H9 (cell line): Measurements from ENCODE around the gene APOM. TPM values are rescaled to one million over a fixed set of nuclear protein-coding genes. Genes with fewer than 3 reads are reported as not detected.
A peak's percentile ranks its signal among the peaks of the same experiment; 100 is the strongest.

Source experiments
- DNase-seq: peaks from one replicate; pipeline ENCODE4 v3.0.0-alpha.2; 2017
- H2AFZ ChIP-seq: one replicate; pipeline ENCODE4 v1.6.1; 2013; ENCODE audit warnings: mild to moderate bottlenecking, low read length, control low read depth, moderate library complexity
- H2AK5ac ChIP-seq: 2 replicates; pipeline ENCODE4 v1.6.1; 2013; ENCODE audit warnings: low read length, control low read depth, mixed read lengths; ENCODE audit not compliant: insufficient read length
- H2BK120ac ChIP-seq: one replicate; pipeline ENCODE4 v1.6.1; 2013; ENCODE audit warnings: low read depth, mild to moderate bottlenecking, low read length, control low read depth, inconsistent platforms; ENCODE audit not compliant: poor library complexity, severe bottlenecking
- H2BK12ac ChIP-seq: 2 replicates; pipeline ENCODE4 v1.6.1; 2013; ENCODE audit warnings: low read length, control low read depth, mixed read lengths, low read depth; ENCODE audit not compliant: insufficient read length
- H2BK15ac ChIP-seq: 2 replicates; pipeline ENCODE4 v1.6.1; 2013; ENCODE audit warnings: low read depth, low read length, control low read depth
- H2BK20ac ChIP-seq: one replicate; pipeline ENCODE4 v1.6.1; 2013; ENCODE audit warnings: low read depth, mild to moderate bottlenecking, low read length, control low read depth, inconsistent platforms; ENCODE audit not compliant: poor library complexity, severe bottlenecking
- H2BK5ac ChIP-seq: 2 replicates; pipeline ENCODE4 v1.6.1; 2013; ENCODE audit warnings: low read length, control low read depth, mixed read lengths; ENCODE audit not compliant: insufficient read length
- H3K14ac ChIP-seq: 2 replicates; pipeline ENCODE4 v1.6.1; 2013; ENCODE audit warnings: low read length, control low read depth; ENCODE audit not compliant: insufficient read depth
- H3K18ac ChIP-seq: 2 replicates; pipeline ENCODE4 v1.6.1; 2013; ENCODE audit warnings: low read depth, mild to moderate bottlenecking, mixed read lengths, low read length, control low read depth; ENCODE audit not compliant: insufficient read length
- H3K23ac ChIP-seq: 2 replicates; pipeline ENCODE4 v1.6.1; 2013; ENCODE audit warnings: low read length, control low read depth, mixed read lengths, low read depth; ENCODE audit not compliant: insufficient read length
- H3K23me2 ChIP-seq: 2 replicates; pipeline ENCODE4 v1.6.1; 2013; ENCODE audit warnings: low read depth, mild to moderate bottlenecking, mixed read lengths, low read length, control low read depth; ENCODE audit not compliant: insufficient read length, poor library complexity, severe bottlenecking
- H3K27ac ChIP-seq: 2 replicates; pipeline ENCODE4 v1.5.1; 2013; ENCODE audit warnings: low read length, control low read depth, mixed read lengths, low read depth; ENCODE audit not compliant: insufficient read length
- H3K27me3 ChIP-seq: 2 replicates; pipeline ENCODE4 v1.6.1; 2013; ENCODE audit warnings: low read length, control low read depth, inconsistent platforms; ENCODE audit not compliant: insufficient read depth
- H3K4ac ChIP-seq: 2 replicates; pipeline ENCODE4 v1.6.1; 2013; ENCODE audit warnings: low read depth, mild to moderate bottlenecking, control low read depth, inconsistent platforms, low read length, moderate library complexity
- H3K4me1 ChIP-seq: 2 replicates; pipeline ENCODE4 v1.6.1; 2013; ENCODE audit warnings: low read length, control low read depth, inconsistent platforms; ENCODE audit not compliant: insufficient read depth
- H3K4me2 ChIP-seq: 2 replicates; pipeline ENCODE4 v1.6.1; 2013; ENCODE audit warnings: low read length, control low read depth, mixed read lengths; ENCODE audit not compliant: insufficient read length, insufficient read depth
- H3K56ac ChIP-seq: 2 replicates; pipeline ENCODE4 v1.6.1; 2013; ENCODE audit warnings: low read depth, mild to moderate bottlenecking, mixed read lengths, low read length, control low read depth; ENCODE audit not compliant: insufficient read length
- H3K79me1 ChIP-seq: 2 replicates; pipeline ENCODE4 v1.6.1; 2013; ENCODE audit warnings: low read depth, mild to moderate bottlenecking, moderate library complexity, low read length, control low read depth, inconsistent platforms; ENCODE audit not compliant: insufficient read depth, poor library complexity, severe bottlenecking
- H3K79me2 ChIP-seq: 2 replicates; pipeline ENCODE4 v1.6.1; 2013; ENCODE audit warnings: low read length, control low read depth, inconsistent platforms; ENCODE audit not compliant: insufficient read depth
- H3K9ac ChIP-seq: 2 replicates; pipeline ENCODE4 v1.6.1; 2013; ENCODE audit warnings: low read length, control low read depth, mixed read lengths; ENCODE audit not compliant: insufficient read length; ENCODE audit errors: extremely low read depth
- H3K9me3 ChIP-seq: one replicate; pipeline ENCODE4 v1.6.1; 2013; ENCODE audit warnings: low read depth, low read length, inconsistent platforms; ENCODE audit not compliant: control insufficient read depth
- H3T11ph ChIP-seq: one replicate; pipeline ENCODE4 v1.6.1; 2013; ENCODE audit warnings: mild to moderate bottlenecking, low read length, control low read depth, inconsistent platforms
- H4K20me1 ChIP-seq: one replicate; pipeline ENCODE4 v1.6.1; 2013; ENCODE audit not compliant: control insufficient read depth, insufficient read length, insufficient read depth
- H4K5ac ChIP-seq: 2 replicates; pipeline ENCODE4 v1.6.1; 2013; ENCODE audit warnings: low read depth, mild to moderate bottlenecking, mixed read lengths, low read length, control low read depth; ENCODE audit not compliant: insufficient read length
- H4K8ac ChIP-seq: replicated peaks from 2 replicates; pipeline ENCODE4 v1.6.1; 2013; ENCODE audit warnings: low read length, control low read depth, mixed read lengths, low read depth; ENCODE audit not compliant: insufficient read length
- H4K91ac ChIP-seq: 2 replicates; pipeline ENCODE4 v1.6.1; 2013; ENCODE audit warnings: low read depth, mild to moderate bottlenecking, moderate library complexity, mixed read lengths, low read length, control low read depth; ENCODE audit not compliant: insufficient read length
- H3K27ac Mint-ChIP-seq, 3 experiments: 2 replicates in 2 of 3; 3 replicates in 1 of 3; pipeline ENCODE4 v1.8.0; 2020 to 2021; ENCODE audit warnings: mixed read lengths in 3 of 3, mild to moderate bottlenecking in 1 of 3, moderate library complexity in 1 of 3
- H3K27me3 Mint-ChIP-seq: 2 replicates; pipeline ENCODE4 v1.8.0; 2021; ENCODE audit warnings: low read depth, mild to moderate bottlenecking, moderate library complexity, mixed read lengths
- H3K36me3 Mint-ChIP-seq, 3 experiments: 2 replicates in 2 of 3; 3 replicates in 1 of 3; pipeline ENCODE4 v1.8.0; 2020 to 2021; ENCODE audit warnings: low read depth in 3 of 3, mixed read lengths in 3 of 3; ENCODE audit not compliant: insufficient read depth in 1 of 3
- H3K4me1 Mint-ChIP-seq, 2 experiments: 2 replicates each; pipeline ENCODE4 v1.8.0; 2020; ENCODE audit warnings: mixed read lengths in 2 of 2
- H3K4me3 Mint-ChIP-seq, 2 experiments: 2 replicates in 1 of 2; 3 replicates in 1 of 2; pipeline ENCODE4 v1.8.0; 2020 to 2021; ENCODE audit warnings: mild to moderate bottlenecking in 2 of 2, mixed read lengths in 2 of 2, moderate library complexity in 1 of 2
- H3K9me3 Mint-ChIP-seq, 2 experiments: 2 replicates in 1 of 2; 3 replicates in 1 of 2; pipeline ENCODE4 v1.8.0; 2020; ENCODE audit warnings: mild to moderate bottlenecking in 2 of 2, mixed read lengths in 2 of 2, moderate library complexity in 1 of 2
- WGBS: extraction: QIAGEN DNeasy Blood & Tissue Kit; methylation state at CpG from one replicate; pipeline ENCODE4 v1.1.7; 2013; ENCODE audit warnings: missing lambda C conversion rate, low lambda C conversion rate, mixed read lengths; ENCODE audit not compliant: insufficient read length; ENCODE audit errors: extremely low coverage; 5-methylcytosine and 5-hydroxymethylcytosine counted together
- total RNA-seq: library from RNA; stranded (reverse); gene quantifications from 2 replicates; pipeline ENCODE4 v1.2.1, GENCODE V29; 2021
- TF ChIP-seq, protein P1 (sequence below): fragments of 200-600 bp; sonication (generic); conservative IDR thresholded peaks from 3 replicates; pipeline ENCODE4 v1.8.0; 2021; ENCODE audit warnings: antibody characterized with exemption, mild to moderate bottlenecking

The APOM gene
- total RNA-seq, 1 experiment from 2014 or later, result 3.6 TPM

DNA sequence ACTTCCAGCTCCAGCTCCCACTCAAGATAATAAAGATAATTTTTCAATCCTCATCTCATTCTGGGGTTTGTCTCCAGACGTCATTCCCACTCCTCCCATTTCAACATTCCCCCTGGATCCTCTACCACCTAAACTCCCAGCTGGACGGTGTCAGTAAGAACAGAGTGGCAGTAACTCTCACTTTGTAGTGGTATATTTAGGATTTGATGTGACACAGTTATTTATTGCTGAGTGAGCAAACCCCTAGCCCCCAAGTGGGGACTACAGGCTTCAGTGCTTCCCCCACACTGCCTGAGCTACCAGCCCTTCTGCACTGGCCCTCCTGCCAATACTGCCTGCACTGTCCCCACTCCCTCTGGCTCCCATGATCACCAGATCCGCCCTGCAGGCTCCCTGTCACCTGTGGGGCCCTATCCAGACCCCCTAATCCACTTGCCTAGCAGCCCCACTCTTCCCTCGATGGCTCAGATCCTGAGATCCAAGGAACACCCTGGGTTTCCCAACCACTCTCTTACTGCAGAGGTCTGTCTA lies 2.5 kb downstream of the APOM start:
- Mint-ChIP-seq H3K9me3 (no peaks in the 10 kb centered on the region), H3K27me3 (no peaks in the 10 kb centered on the region; the same call in 1 of the 2 replicates), H3K4me3 (peak overlapping the region; percentile 34 to 69; a peak in 4 of 5 replicates), H3K4me1 (peaks cover 21 to 27% of the 10 kb centered on the region in 2 experiments), H3K27ac (0 out of 7 replicates have a peak overlapping the region, but pooled peaks of 1 of the 3 experiments have one; percentile 7), H3K36me3 (peaks cover 9 to 34% (median 27%) of the 10 kb centered on the region in 3 experiments; a peak in 6 of 7 replicates)
- Histone ChIP-seq H3K4me2 (no peak overlapping the region), H2BK120ac (no peak overlapping the region), H3K23me2 (peaks cover 8% of the 10 kb centered on the region), H2AK5ac (no peak overlapping the region), H4K8ac (no peak overlapping the region), H2BK5ac (no peak overlapping the region), H3K18ac (no peak overlapping the region), H4K91ac (no peak overlapping the region), H3K14ac (no peak overlapping the region), H4K20me1 (no peaks in the 10 kb centered on the region), H2BK20ac (no peak overlapping the region), H3K4me1 (no peaks in the 10 kb centered on the region), H3K9ac (no peak overlapping the region), H3K27ac (no peak overlapping the region), H3K4ac (no peak overlapping the region), H3K56ac (no peak overlapping the region), H3K79me2 (peaks cover 4% of the 10 kb centered on the region; the same call in 1 of the 2 replicates), H2AFZ (no peak overlapping the region), H3K23ac (no peak overlapping the region), H2BK12ac (no peak overlapping the region), H3K9me3 (no peaks in the 10 kb centered on the region), H3K27me3 (no peaks in the 10 kb centered on the region), H4K5ac (no peak overlapping the region), H3K79me1 (peaks cover 9% of the 10 kb centered on the region), H3T11ph (no peak overlapping the region), H2BK15ac (no peak overlapping the region)
- WGBS, result no CpG with 5 or more reads among the region's 4 CpGs
- DNase-seq, result no peak
- TF ChIP-seq, protein P1, sequence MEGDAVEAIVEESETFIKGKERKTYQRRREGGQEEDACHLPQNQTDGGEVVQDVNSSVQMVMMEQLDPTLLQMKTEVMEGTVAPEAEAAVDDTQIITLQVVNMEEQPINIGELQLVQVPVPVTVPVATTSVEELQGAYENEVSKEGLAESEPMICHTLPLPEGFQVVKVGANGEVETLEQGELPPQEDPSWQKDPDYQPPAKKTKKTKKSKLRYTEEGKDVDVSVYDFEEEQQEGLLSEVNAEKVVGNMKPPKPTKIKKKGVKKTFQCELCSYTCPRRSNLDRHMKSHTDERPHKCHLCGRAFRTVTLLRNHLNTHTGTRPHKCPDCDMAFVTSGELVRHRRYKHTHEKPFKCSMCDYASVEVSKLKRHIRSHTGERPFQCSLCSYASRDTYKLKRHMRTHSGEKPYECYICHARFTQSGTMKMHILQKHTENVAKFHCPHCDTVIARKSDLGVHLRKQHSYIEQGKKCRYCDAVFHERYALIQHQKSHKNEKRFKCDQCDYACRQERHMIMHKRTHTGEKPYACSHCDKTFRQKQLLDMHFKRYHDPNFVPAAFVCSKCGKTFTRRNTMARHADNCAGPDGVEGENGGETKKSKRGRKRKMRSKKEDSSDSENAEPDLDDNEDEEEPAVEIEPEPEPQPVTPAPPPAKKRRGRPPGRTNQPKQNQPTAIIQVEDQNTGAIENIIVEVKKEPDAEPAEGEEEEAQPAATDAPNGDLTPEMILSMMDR, result no peak
